Suprapubic skin (tissue), 4 donors: Measurements from ENCODE around the gene LIPN. TPM values are rescaled to one million over a fixed set of nuclear protein-coding genes. Genes with fewer than 3 reads are reported as not detected.

Experiments used
- DNase-seq, 2 donors: peaks; one replicate each; pipeline ENCODE4 v3.0.0-alpha.2; 2019; ENCODE audit warnings: low spot score in 2 of 2
- H3K27ac ChIP-seq: fragments of 200-600 bp; sonication (generic); one replicate; pipeline ENCODE4 v1.5.1; 2019
- H3K27me3 ChIP-seq: fragments of 200-600 bp; sonication (generic); one replicate; pipeline ENCODE4 v1.5.1; 2019
- H3K36me3 ChIP-seq: fragments of 200-600 bp; sonication (generic); one replicate; pipeline ENCODE4 v1.5.1; 2019
- H3K4me1 ChIP-seq: fragments of 200-600 bp; sonication (generic); one replicate; pipeline ENCODE4 v1.5.1; 2019
- H3K4me3 ChIP-seq: fragments of 200-600 bp; sonication (generic); one replicate; pipeline ENCODE4 v1.5.1; 2019; ENCODE audit warnings: mild to moderate bottlenecking
- H3K9me3 ChIP-seq: fragments of 200-600 bp; sonication (generic); one replicate; pipeline ENCODE4 v1.5.1; 2019
- EP300 ChIP-seq: sonication (generic); formaldehyde crosslinking; IDR thresholded peaks from one replicate; pipeline ENCODE4 v1.6.1; 2017; ENCODE audit warnings: antibody characterized with exemption
- POLR2A ChIP-seq, 2 donors: fragments of 450-650 bp; IDR thresholded peaks; one replicate each; pipeline ENCODE4 v1.6.1; 2017; ENCODE audit warnings: antibody characterized with exemption in 2 of 2, mild to moderate bottlenecking in 2 of 2, moderate library complexity in 2 of 2
- POLR2AphosphoS5 ChIP-seq, 3 donors: sonication (generic); formaldehyde crosslinking; IDR thresholded peaks; one replicate each; pipeline ENCODE4 v1.6.1; 2017; ENCODE audit warnings: antibody characterized with exemption in 3 of 3
- WGBS: methylation state at CpG from one replicate; pipeline ENCODE4 v1.1.5; 2018; 5-methylcytosine and 5-hydroxymethylcytosine counted together
- total RNA-seq, 4 donors: library from RNA; depleted of rRNA; stranded (reverse); fragments of >200 nt; gene quantifications; one replicate each; pipeline ENCODE4 v1.1.0, GENCODE V29; 2016
- TF ChIP-seq, protein P1 (sequence below), 2 donors: fragments of 200-600 bp in 1 of 2; fragments of 450-650 bp in 1 of 2; sonication (generic) in 1 of 2; IDR thresholded peaks; one replicate each; pipeline ENCODE4 v1.5.1; 2016 to 2019; ENCODE audit warnings: antibody characterized with exemption in 2 of 2, mild to moderate bottlenecking in 1 of 2, moderate library complexity in 1 of 2

Gene LIPN
- total RNA-seq, 4 donors from 2014 or later = 7.2 to 42.8 (median 30.1) TPM

DNA sequence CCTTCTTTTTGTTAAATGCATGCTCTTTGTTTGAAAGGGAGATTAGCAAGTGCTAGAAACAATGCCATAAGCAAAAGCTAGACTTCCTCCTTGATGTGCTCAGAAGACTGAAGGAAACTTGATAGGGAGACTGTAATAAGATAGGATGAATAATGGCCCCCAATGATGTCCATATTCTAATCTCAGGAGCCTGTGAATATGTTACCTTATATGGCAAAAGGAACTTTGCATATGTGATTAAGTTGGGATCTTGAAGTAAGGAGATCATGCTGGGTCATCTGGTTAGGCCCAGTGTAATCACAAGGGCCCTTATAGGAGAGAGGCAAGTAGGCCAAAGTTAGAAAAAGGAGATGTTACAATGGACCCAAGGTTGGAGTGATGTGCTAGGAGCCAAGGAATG lies 29.1 kb downstream of the LIPN start:
- Histone ChIP-seq H3K27ac (no peak overlapping the region), H3K4me3 (no peak overlapping the region), H3K36me3 (no peaks in the 10 kb centered on the region), H3K27me3 (no peaks in the 10 kb centered on the region), H3K9me3 (no peaks in the 10 kb centered on the region), H3K4me1 (no peaks in the 10 kb centered on the region)
- TF ChIP-seq, protein P1, sequence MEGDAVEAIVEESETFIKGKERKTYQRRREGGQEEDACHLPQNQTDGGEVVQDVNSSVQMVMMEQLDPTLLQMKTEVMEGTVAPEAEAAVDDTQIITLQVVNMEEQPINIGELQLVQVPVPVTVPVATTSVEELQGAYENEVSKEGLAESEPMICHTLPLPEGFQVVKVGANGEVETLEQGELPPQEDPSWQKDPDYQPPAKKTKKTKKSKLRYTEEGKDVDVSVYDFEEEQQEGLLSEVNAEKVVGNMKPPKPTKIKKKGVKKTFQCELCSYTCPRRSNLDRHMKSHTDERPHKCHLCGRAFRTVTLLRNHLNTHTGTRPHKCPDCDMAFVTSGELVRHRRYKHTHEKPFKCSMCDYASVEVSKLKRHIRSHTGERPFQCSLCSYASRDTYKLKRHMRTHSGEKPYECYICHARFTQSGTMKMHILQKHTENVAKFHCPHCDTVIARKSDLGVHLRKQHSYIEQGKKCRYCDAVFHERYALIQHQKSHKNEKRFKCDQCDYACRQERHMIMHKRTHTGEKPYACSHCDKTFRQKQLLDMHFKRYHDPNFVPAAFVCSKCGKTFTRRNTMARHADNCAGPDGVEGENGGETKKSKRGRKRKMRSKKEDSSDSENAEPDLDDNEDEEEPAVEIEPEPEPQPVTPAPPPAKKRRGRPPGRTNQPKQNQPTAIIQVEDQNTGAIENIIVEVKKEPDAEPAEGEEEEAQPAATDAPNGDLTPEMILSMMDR (IDR thresholded peaks at IDR 0.05) = no peak
- TF ChIP-seq POLR2A (IDR thresholded peaks at IDR 0.05) (no peak), POLR2AphosphoS5 (IDR thresholded peaks at IDR 0.05) (no peak), EP300 (no peak)
- no peak for DNase-seq

DNA sequence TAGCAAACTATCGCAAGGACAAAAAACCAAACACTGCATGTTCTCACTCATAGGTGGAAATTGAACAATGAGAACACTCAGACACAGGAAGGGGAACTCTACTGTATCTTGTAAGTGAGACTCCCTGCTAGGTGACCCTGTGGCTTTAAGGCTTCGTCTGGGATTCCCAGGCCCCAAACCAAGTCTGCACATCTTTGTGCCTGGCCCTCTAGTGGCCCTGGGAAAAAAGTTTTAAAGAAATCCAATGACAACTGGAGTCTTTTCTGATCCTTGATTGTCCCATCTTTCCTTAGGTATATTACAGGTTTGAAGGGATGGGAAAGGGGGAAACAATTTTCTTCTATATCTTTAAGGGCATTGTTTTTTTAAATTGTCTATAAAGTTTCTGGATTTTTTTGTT lies 32.1 kb downstream of the LIPN start:
- Histone ChIP-seq H3K9me3 (no peaks in the 10 kb centered on the region), H3K4me3 (no peak overlapping the region), H3K27me3 (no peaks in the 10 kb centered on the region), H3K27ac (no peak overlapping the region), H3K4me1 (no peaks in the 10 kb centered on the region), H3K36me3 (no peaks in the 10 kb centered on the region)
- no peak for DNase-seq
- WGBS = 59% methylated on average over 2 of the region's 2 CpGs
- no peak for TF ChIP-seq EP300
- TF ChIP-seq, protein P1 (IDR thresholded peaks at IDR 0.05) = peak in 1 of 2 donors; percentile 25

DNA sequence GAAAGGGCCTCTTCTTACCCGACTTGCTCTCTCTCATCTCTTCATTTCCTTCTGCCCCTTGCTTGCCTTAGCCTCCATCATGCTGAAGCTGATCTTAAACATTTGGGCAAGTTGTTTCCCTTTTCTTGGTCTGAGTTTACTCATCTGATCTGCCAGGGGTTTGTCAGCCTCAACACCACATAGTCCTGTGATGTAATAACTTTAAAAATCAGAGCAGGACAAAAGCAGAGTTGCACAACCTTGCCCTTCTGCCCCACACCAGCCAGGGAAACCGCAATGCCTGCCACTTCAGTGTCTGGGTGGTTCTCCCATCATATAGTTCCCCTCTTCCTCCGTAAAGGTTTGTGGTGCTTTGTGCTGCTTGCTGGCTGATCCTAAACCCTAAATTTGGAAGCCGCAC lies 32.8 kb downstream of the LIPN start:
- no peaks in the 10 kb centered on the region for H3K9me3 ChIP-seq
- H3K27me3 ChIP-seq = no peaks in the 10 kb centered on the region
- no peaks in the 10 kb centered on the region for H3K4me1 ChIP-seq
- DNase-seq = no peak
- H3K27ac ChIP-seq = no peak overlapping the region
- TF ChIP-seq EP300 (no peak), POLR2A (IDR thresholded peaks at IDR 0.05) (no peak), POLR2AphosphoS5 (IDR thresholded peaks at IDR 0.05) (no peak)
- TF ChIP-seq, protein P1 (IDR thresholded peaks at IDR 0.05) = no peak
- no peak overlapping the region for H3K4me3 ChIP-seq
- H3K36me3 ChIP-seq = no peaks in the 10 kb centered on the region
- WGBS = 83% methylated on average over 4 of the region's 4 CpGs

DNA sequence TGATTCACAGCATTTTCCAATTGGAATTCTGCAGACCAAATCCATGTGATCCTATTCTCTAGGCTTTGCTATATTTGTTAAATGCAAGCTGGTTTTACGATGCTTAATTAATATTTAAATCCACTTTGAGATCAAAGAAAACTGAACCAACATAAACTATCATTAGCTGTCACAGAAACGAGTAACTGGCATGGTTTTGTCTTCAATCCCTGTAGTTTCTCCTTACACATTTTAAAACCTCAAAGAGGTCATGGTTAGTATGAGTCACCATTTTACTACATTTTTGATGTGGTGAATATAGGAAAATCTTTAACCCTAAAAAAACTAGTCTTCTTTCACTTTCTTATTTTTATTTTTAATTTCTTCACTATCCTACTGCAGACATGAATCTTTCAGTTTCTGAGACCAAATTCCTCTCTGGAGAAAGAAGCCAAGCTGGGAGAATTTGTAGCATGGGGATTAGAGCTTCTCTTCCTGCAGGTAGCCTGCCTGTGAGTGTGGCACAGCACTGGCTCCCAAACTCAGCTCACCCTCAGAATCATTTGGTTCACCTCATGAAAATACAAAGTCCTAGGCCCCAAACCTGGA lies 34.0 kb downstream of the LIPN start:
- no peaks in the 10 kb centered on the region for H3K27me3 ChIP-seq
- no peak for DNase-seq
- no peaks in the 10 kb centered on the region for H3K4me1 ChIP-seq
- no peak overlapping the region for H3K27ac ChIP-seq
- H3K36me3 ChIP-seq = no peaks in the 10 kb centered on the region
- H3K9me3 ChIP-seq = no peaks in the 10 kb centered on the region
- no peak overlapping the region for H3K4me3 ChIP-seq
- WGBS = 25% methylated on average over 2 of the region's 2 CpGs
- no peak for TF ChIP-seq POLR2AphosphoS5 (IDR thresholded peaks at IDR 0.05)
- TF ChIP-seq, protein P1 (IDR thresholded peaks at IDR 0.05) = no peak
- TF ChIP-seq EP300 = no peak
- no peak for TF ChIP-seq POLR2A (IDR thresholded peaks at IDR 0.05)

DNA sequence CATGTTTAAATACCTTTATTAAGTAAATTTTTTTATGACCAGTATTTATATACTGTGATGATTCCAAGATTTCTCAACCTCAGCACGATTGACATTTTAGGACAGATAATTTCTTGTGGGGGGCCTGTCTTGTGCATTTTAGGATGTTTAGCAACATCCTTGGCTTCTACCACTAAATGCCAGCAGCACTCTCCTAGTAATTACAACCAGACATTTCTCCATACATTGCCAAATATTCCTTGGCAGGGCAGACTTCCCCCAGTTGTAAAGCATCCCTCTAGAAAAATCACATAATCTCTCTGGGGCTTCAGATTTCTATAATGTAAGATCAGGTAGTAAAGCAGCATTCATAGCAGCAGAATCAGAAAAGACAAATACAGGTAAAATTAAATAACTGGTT lies 34.9 kb downstream of the LIPN start:
- WGBS = 27% methylated on average over 1 of the region's 1 CpG
- no peak for TF ChIP-seq POLR2A (IDR thresholded peaks at IDR 0.05)
- TF ChIP-seq POLR2AphosphoS5 (IDR thresholded peaks at IDR 0.05) = no peak
- TF ChIP-seq, protein P1 (IDR thresholded peaks at IDR 0.05) = no peak
- no peak for TF ChIP-seq EP300

More for the DNA sequence above, 34.9 kb downstream of the LIPN start:
- Histone ChIP-seq H3K4me1 (no peaks in the 10 kb centered on the region), H3K27ac (no peak overlapping the region), H3K9me3 (no peaks in the 10 kb centered on the region), H3K4me3 (no peak overlapping the region), H3K36me3 (no peaks in the 10 kb centered on the region), H3K27me3 (no peaks in the 10 kb centered on the region)
- no peak for DNase-seq
